ENCODE results near the gene UBE2K. TPM values are rescaled to one million over a fixed set of nuclear protein-coding genes. Genes with fewer than 3 reads are reported as not detected.
"Not testable (repeated sequence)": the region's sequence is repeated elsewhere in the genome, so short reads cannot be mapped to it uniquely, and the experiment has no call there.

Gene UBE2K
- total RNA-seq, 2 experiments from 2014 or later, result 69.5 to 77.1 TPM

- H3K27ac Mint-ChIP-seq, result no peak overlapping the region
- DNase-seq, result no peak
- ATAC-seq, result no peak
- POLR2A ChIA-PET, result no interaction called here
- H3K27me3 Mint-ChIP-seq, result no peaks in the 10 kb centered on the region
- no peak for TF ChIP-seq CTCF (IDR thresholded peaks at IDR 0.05)
- H3K36me3 Mint-ChIP-seq (ENCODE audit: low read depth), result no peaks in the 10 kb centered on the region
- peaks cover 5% of the 10 kb centered on the region for H3K4me1 Mint-ChIP-seq (ENCODE audit: low read depth)
- CTCF ChIA-PET, result no interaction called here
- intact Hi-C loops (cut with micrococcal nuclease), result no loop called here
- no peak overlapping the region for H3K4me3 Mint-ChIP-seq
- H3K9me3 Mint-ChIP-seq, result no peaks in the 10 kb centered on the region
Observed at GRCh38 chr4:39655211-39655610, 42.7 kb upstream of the UBE2K start.

- no peaks in the 10 kb centered on the region for H3K36me3 Mint-ChIP-seq (ENCODE audit: low read depth)
- H3K4me3 Mint-ChIP-seq, result no peak overlapping the region
- no peak overlapping the region for H3K27ac Mint-ChIP-seq
- intact Hi-C loops (cut with micrococcal nuclease), result no loop called here
- no peaks in the 10 kb centered on the region for H3K27me3 Mint-ChIP-seq
- CTCF ChIA-PET, result no interaction called here
- ATAC-seq, result no peak
- no peaks in the 10 kb centered on the region for H3K9me3 Mint-ChIP-seq
- no peak for TF ChIP-seq CTCF (IDR thresholded peaks at IDR 0.05)
- DNase-seq, result no peak
- POLR2A ChIA-PET, result no interaction called here
- peaks cover 5% of the 10 kb centered on the region for H3K4me1 Mint-ChIP-seq (ENCODE audit: low read depth)
Observed at GRCh38 chr4:39655876-39656275, 42.1 kb upstream of the UBE2K start.

- POLR2A ChIA-PET; intact Hi-C loops (cut with micrococcal nuclease); H3K4me3 Mint-ChIP-seq; ATAC-seq; H3K27ac Mint-ChIP-seq; H3K4me1 Mint-ChIP-seq (ENCODE audit: low read depth); H3K27me3 Mint-ChIP-seq; H3K36me3 Mint-ChIP-seq (ENCODE audit: low read depth); DNase-seq; H3K9me3 Mint-ChIP-seq: not testable (repeated sequence)
- CTCF ChIA-PET, result interaction anchor here (2.2 kb wide), 1 partner anchor 187 kb away, joined by 8 read pairs; no protein-coding TSS in a partner anchor
Observed at GRCh38 chr4:39656638-39657037, 41.3 kb upstream of the UBE2K start.

- ATAC-seq (no peak), DNase-seq (no peak)
- no peak overlapping the region for H3K4me3 Mint-ChIP-seq
- no peak overlapping the region for H3K27ac Mint-ChIP-seq
- H3K4me1 Mint-ChIP-seq (ENCODE audit: low read depth), result peaks cover 5% of the 10 kb centered on the region
- no peaks in the 10 kb centered on the region for H3K27me3 Mint-ChIP-seq
- CTCF ChIA-PET, result interaction anchor here (2.2 kb wide), 1 partner anchor 188 kb away, joined by 8 read pairs; no protein-coding TSS in a partner anchor
- no peaks in the 10 kb centered on the region for H3K36me3 Mint-ChIP-seq (ENCODE audit: low read depth)
- intact Hi-C loops (cut with micrococcal nuclease), result no loop called here
- TF ChIP-seq CTCF (IDR thresholded peaks at IDR 0.05), result no peak
- POLR2A ChIA-PET, result no interaction called here
- H3K9me3 Mint-ChIP-seq, result no peaks in the 10 kb centered on the region
Observed at GRCh38 chr4:39657465-39657864, 40.5 kb upstream of the UBE2K start.

- intact Hi-C loops (cut with micrococcal nuclease), result no loop called here
- DNase-seq (no peak), ATAC-seq (no peak)
- ChIA-PET CTCF (interaction anchor here (0.7 to 2.2 kb wide), 6 partner anchors 15 to 190 kb away, joined by 3 to 8 read pairs (median 4); partner anchors contain the start of genes SMIM14 and UBE2K), POLR2A (no interaction called here)
- H3K4me3 Mint-ChIP-seq, result no peak overlapping the region
- peaks cover 5% of the 10 kb centered on the region for H3K4me1 Mint-ChIP-seq (ENCODE audit: low read depth)
- TF ChIP-seq CTCF (IDR thresholded peaks at IDR 0.05), result no peak
- H3K36me3 Mint-ChIP-seq (ENCODE audit: low read depth), result no peaks in the 10 kb centered on the region
- H3K27me3 Mint-ChIP-seq, result no peaks in the 10 kb centered on the region
- no peak overlapping the region for H3K27ac Mint-ChIP-seq
- no peaks in the 10 kb centered on the region for H3K9me3 Mint-ChIP-seq
Observed at GRCh38 chr4:39658756-39659155, 39.2 kb upstream of the UBE2K start.

GRCh38 chr4:39660045-39660444 lies 37.9 kb upstream of the UBE2K start:
- H3K36me3 Mint-ChIP-seq (ENCODE audit: low read depth), result no peaks in the 10 kb centered on the region
- no peak overlapping the region for H3K27ac Mint-ChIP-seq
- POLR2A ChIA-PET, result no interaction called here
- H3K9me3 Mint-ChIP-seq, result no peaks in the 10 kb centered on the region
- no peak for DNase-seq
- no peaks in the 10 kb centered on the region for H3K27me3 Mint-ChIP-seq
- TF ChIP-seq CTCF (IDR thresholded peaks at IDR 0.05), result no peak
- intact Hi-C loops (cut with micrococcal nuclease), result no loop called here
- no peak overlapping the region for H3K4me3 Mint-ChIP-seq
- no peak for ATAC-seq
- H3K4me1 Mint-ChIP-seq (ENCODE audit: low read depth), result peaks cover 5% of the 10 kb centered on the region
- CTCF ChIA-PET, result interaction anchor here (0.7 to 1.0 kb wide), 3 partner anchors 9 to 191 kb away, joined by 3 to 4 read pairs (median 3); no protein-coding TSS in a partner anchor
